Measurements from ENCODE around the gene JAK1. TPM values are rescaled to one million over a fixed set of nuclear protein-coding genes. Genes with fewer than 3 reads are reported as not detected.

The JAK1 gene
- total RNA-seq, 6 experiments from 2014 or later: 48.0 to 71.6 (median 66.5) TPM

DNA sequence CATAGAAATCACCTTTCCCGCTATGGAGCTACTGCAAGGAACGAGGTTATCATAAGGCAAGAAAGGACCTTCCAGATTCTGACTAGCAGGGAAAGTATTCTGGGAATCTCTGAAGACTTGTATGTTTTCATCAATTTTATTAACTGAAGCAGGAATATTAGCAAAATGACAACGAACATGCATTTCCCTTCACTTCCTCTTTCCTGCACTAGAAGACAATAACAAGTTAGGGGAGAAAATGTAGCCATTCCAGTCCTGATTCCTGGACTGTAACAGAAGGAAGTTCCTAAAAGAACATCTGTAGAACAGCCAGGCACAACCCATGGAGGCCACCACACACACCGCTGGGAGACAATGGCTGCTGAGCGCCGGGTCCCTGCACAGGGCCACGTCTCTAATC lies 114.7 kb downstream of the JAK1 start:
- H3K27me3 ChIP-seq: no peaks in the 10 kb centered on the region
- intact Hi-C loops (cut with DNase I): no loop called here
- peaks cover 2 to 45% (median 14%) of the 10 kb centered on the region in 4 donors for H3K36me3 ChIP-seq
- H3K4me1 ChIP-seq: peaks cover 0 to 7% (median 2%) of the 10 kb centered on the region in 4 donors
- H3K4me3 ChIP-seq: no peak overlapping the region
- peak in 1 of 4 donors; percentile 22 for ATAC-seq
- 70% methylated on average over 7 of the region's 7 CpGs for WGBS (ENCODE audit: insufficient coverage, low coverage, low lambda C conversion rate, missing lambda C conversion rate)
- no peaks in the 10 kb centered on the region for H3K9me3 ChIP-seq
- TF ChIP-seq, protein P1, sequence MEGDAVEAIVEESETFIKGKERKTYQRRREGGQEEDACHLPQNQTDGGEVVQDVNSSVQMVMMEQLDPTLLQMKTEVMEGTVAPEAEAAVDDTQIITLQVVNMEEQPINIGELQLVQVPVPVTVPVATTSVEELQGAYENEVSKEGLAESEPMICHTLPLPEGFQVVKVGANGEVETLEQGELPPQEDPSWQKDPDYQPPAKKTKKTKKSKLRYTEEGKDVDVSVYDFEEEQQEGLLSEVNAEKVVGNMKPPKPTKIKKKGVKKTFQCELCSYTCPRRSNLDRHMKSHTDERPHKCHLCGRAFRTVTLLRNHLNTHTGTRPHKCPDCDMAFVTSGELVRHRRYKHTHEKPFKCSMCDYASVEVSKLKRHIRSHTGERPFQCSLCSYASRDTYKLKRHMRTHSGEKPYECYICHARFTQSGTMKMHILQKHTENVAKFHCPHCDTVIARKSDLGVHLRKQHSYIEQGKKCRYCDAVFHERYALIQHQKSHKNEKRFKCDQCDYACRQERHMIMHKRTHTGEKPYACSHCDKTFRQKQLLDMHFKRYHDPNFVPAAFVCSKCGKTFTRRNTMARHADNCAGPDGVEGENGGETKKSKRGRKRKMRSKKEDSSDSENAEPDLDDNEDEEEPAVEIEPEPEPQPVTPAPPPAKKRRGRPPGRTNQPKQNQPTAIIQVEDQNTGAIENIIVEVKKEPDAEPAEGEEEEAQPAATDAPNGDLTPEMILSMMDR (IDR thresholded peaks at IDR 0.05): no peak
- no peak for TF ChIP-seq POLR2A (IDR thresholded peaks at IDR 0.05)
- no peak for DNase-seq
- H3K27ac ChIP-seq: no peak overlapping the region

DNA sequence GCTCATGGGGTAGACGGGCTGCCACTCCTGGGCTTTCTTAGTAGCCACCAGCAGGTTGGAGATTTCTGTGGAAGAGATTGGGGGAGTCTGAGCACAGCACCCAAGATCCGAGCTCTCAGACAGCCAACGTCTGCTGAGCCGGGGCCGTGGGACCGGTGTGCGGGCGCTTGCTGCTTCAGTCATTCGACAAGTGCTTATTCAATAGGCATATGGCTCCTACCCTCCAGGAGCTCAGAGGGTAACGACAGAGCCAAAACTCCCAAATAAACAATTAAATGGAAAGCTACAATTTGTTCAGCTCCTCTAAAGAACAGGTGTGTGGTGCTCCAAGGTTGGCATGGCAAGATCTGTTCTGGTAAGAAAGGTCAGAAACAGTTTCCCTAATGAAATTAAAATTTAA lies 115.5 kb downstream of the JAK1 start:
- Histone ChIP-seq H3K4me3 (no peak overlapping the region), H3K4me1 (peaks cover 0 to 10% (median 4%) of the 10 kb centered on the region in 4 donors), H3K27me3 (no peaks in the 10 kb centered on the region), H3K9me3 (no peaks in the 10 kb centered on the region), H3K36me3 (peaks cover 3 to 51% (median 15%) of the 10 kb centered on the region in 4 donors), H3K27ac (no peak overlapping the region)
- DNase-seq: no peak
- TF ChIP-seq, protein P1 (IDR thresholded peaks at IDR 0.05): no peak
- no peak for TF ChIP-seq POLR2A (IDR thresholded peaks at IDR 0.05)
- intact Hi-C loops (cut with DNase I): no loop called here
- WGBS (ENCODE audit: insufficient coverage, low coverage, low lambda C conversion rate, missing lambda C conversion rate): 93% methylated on average over 9 of the region's 10 CpGs
- no peak for ATAC-seq

DNA sequence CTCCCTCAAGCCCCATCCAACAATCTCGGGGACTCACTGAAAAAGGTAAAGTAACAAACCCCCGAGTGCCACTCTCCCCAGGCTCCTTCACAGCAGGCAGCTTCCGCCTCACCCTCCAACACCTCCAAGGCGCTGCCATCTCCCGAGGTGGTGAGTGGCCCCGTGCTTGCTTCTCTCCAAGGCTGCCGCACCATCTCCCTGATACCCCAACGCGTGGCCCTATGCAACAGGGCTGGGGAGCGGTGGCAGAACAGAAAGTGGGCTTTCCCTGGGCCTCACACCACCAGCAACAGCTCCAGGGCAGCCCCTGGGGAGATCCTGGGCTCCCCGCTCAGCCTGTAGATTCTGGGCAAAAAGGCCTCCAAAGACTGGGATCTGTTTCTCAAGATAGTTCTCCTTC lies 116.4 kb downstream of the JAK1 start:
- intact Hi-C loops (cut with DNase I): no loop called here

DNA sequence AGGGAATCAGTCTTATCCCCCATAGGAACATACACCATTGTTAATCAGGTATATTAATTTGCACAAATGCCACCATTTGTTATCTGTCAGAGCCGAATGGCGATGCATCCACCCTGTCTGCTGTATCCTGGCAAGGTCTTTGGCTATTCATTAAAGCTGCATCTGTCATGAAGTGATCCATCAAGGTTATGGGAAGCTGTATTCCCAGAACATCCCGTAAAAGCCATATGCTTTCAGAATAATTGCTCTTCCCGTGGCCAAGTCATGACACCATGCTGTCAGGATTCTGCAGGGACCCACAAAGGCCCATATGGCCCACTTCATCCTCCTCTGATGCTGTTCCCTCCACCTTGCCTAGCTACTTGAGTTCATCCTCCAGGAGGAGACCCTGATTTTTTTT lies 117.5 kb downstream of the JAK1 start:
- ATAC-seq (no peak), DNase-seq (no peak)
- WGBS (ENCODE audit: insufficient coverage, low coverage, low lambda C conversion rate, missing lambda C conversion rate): 83% methylated on average over 2 of the region's 4 CpGs
- no peaks in the 10 kb centered on the region for H3K9me3 ChIP-seq
- H3K4me3 ChIP-seq: no peak overlapping the region
- peaks cover 3 to 48% (median 8%) of the 10 kb centered on the region in 4 donors for H3K36me3 ChIP-seq
- H3K4me1 ChIP-seq: peaks cover 0 to 10% (median 4%) of the 10 kb centered on the region in 4 donors
- H3K27me3 ChIP-seq: no peaks in the 10 kb centered on the region
- intact Hi-C loops (cut with DNase I): no loop called here
- TF ChIP-seq, protein P1 (IDR thresholded peaks at IDR 0.05): no peak
- H3K27ac ChIP-seq: no peak overlapping the region

More for the DNA sequence above, 116.4 kb downstream of the JAK1 start:
- Histone ChIP-seq H3K4me1 (peaks cover 0 to 10% (median 4%) of the 10 kb centered on the region in 4 donors), H3K36me3 (peaks cover 3 to 48% (median 13%) of the 10 kb centered on the region in 4 donors), H3K4me3 (no peak overlapping the region), H3K27ac (no peak overlapping the region), H3K27me3 (no peaks in the 10 kb centered on the region), H3K9me3 (no peaks in the 10 kb centered on the region)
- ATAC-seq (no peak), DNase-seq (no peak)
- 90% methylated on average over 2 of the region's 11 CpGs for WGBS (ENCODE audit: insufficient coverage, low coverage, low lambda C conversion rate, missing lambda C conversion rate)
- no peak for TF ChIP-seq POLR2A (IDR thresholded peaks at IDR 0.05)

DNA sequence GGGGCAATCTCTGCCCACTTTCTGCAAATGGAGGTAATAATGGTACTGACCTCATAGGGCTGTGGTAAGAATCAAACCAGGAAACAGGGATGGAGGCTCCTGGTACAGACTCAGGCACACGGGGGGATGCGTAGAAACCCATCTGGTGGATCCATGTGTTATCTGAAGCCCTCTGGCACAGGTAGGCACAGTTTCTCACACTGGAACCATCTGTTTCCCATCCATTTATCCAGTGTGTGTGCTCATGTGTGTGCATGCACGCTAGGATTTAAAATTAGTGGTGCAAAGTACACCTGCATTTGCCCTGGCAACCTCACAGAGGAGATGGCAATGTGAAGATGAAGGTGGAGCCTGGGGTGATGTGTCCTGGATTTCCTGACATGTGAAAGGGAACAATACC lies 118.2 kb downstream of the JAK1 start:
- Histone ChIP-seq H3K9me3 (no peaks in the 10 kb centered on the region), H3K36me3 (peaks cover 3 to 49% (median 8%) of the 10 kb centered on the region in 4 donors), H3K4me3 (no peak overlapping the region), H3K27me3 (no peaks in the 10 kb centered on the region), H3K4me1 (peaks cover 0 to 10% (median 4%) of the 10 kb centered on the region in 4 donors), H3K27ac (no peak overlapping the region)
- 64% methylated on average over 2 of the region's 3 CpGs for WGBS (ENCODE audit: insufficient coverage, low coverage, low lambda C conversion rate, missing lambda C conversion rate)
- intact Hi-C loops (cut with DNase I): no loop called here
- DNase-seq (no peak), ATAC-seq (no peak)
- TF ChIP-seq, protein P1 (IDR thresholded peaks at IDR 0.05): no peak
- no peak for TF ChIP-seq POLR2A (IDR thresholded peaks at IDR 0.05)
